ENCODE measurements around the gene ZNF222.

Gene ZNF222

GRCh38 chr19:44055870-44056269 is 30.7 kb downstream of the ZNF222 start:
- no peak for DNase-seq (ENCODE audit: low read depth)

- no peak for DNase-seq (ENCODE audit: low read depth)
Measured at GRCh38 chr19:44059229-44059628, 34.0 kb downstream of the ZNF222 start.

- DNase-seq (ENCODE audit: low read depth) = no peak
Measured at GRCh38 chr19:44061038-44061437, 35.9 kb downstream of the ZNF222 start.

GRCh38 chr19:44066305-44066704 is 41.1 kb downstream of the ZNF222 start:
- DNase-seq (ENCODE audit: low read depth) = no peak

GRCh38 chr19:44069415-44069814 is 44.2 kb downstream of the ZNF222 start:
- DNase-seq (ENCODE audit: low read depth) = no peak

- DNase-seq (ENCODE audit: low read depth) = peak; percentile 80
Measured at GRCh38 chr19:44071824-44072542, 46.8 kb downstream of the ZNF222 start, which contains the start of gene ZNF284. Gene ZNF284, plus strand, starts transcription at chr19:44072159. Its CDS starts 4,231 bp downstream, at chr19:44076390.

- DNase-seq (ENCODE audit: low read depth) = no peak
Measured at GRCh38 chr19:44072543-44073401, 47.6 kb downstream of the ZNF222 start.

- no peak for DNase-seq (ENCODE audit: low read depth)
Measured at GRCh38 chr19:44076325-44076724, 51.1 kb downstream of the ZNF222 start.

Measured in HS-27A (cell line).